Activated naive CD4-positive, alpha-beta T cell treated with anti-CD3 and anti-CD28 coated beads for 36 hours (primary cell): Measurements from ENCODE around the gene RIPK1. TPM values are rescaled to one million over a fixed set of nuclear protein-coding genes. Genes with fewer than 3 reads are reported as not detected.
"Not testable (repeated sequence)": the region's sequence is repeated elsewhere in the genome, so short reads cannot be mapped to it uniquely, and the experiment has no call there.

Experiments
- CTCF ChIA-PET: fragments of 350-600 bp; sonication (Branson Sonifier 250); formaldehyde crosslinking; loops from one replicate; lab custom pipeline; 2021; ENCODE audit warnings: antibody characterized with exemption; lab: Charles Lee
- DNase-seq: peaks from one replicate; pipeline ENCODE4 v3.0.0-alpha.2; 2020
- H3K27ac Mint-ChIP-seq: one replicate; pipeline ENCODE4 v1.8.0; 2021; ENCODE audit warnings: mild to moderate bottlenecking, mixed read lengths
- H3K27me3 Mint-ChIP-seq: one replicate; pipeline ENCODE4 v1.8.0; 2021; ENCODE audit warnings: low read depth, mixed read lengths
- H3K36me3 Mint-ChIP-seq: one replicate; pipeline ENCODE4 v1.8.0; 2021; ENCODE audit warnings: low read depth, mixed read lengths
- H3K4me1 Mint-ChIP-seq: one replicate; pipeline ENCODE4 v1.8.0; 2021; ENCODE audit warnings: low read depth, mixed read lengths
- H3K4me3 Mint-ChIP-seq: one replicate; pipeline ENCODE4 v1.8.0; 2021; ENCODE audit warnings: mild to moderate bottlenecking, moderate library complexity, mixed read lengths
- H3K9me3 Mint-ChIP-seq: one replicate; pipeline ENCODE4 v1.8.0; 2021; ENCODE audit warnings: mixed read lengths
- intact Hi-C: fragments of 100-400 bp; cut with micrococcal nuclease; formaldehyde crosslinking; loops from one replicate; pipeline ENCODE4 v1.15.1; 2023
- total RNA-seq, 2 experiments: library from RNA; stranded (reverse); gene quantifications; one replicate each; pipeline ENCODE4 v1.2.3, GENCODE V29; 2021

Gene RIPK1
- total RNA-seq, 2 experiments from 2014 or later: 8.8 to 10.1 TPM

GRCh38 chr6:3143158-3143557, 74.9 kb downstream of the RIPK1 start:
- Mint-ChIP-seq H3K27me3 (no peaks in the 10 kb centered on the region), H3K4me1 (peaks cover 6% of the 10 kb centered on the region), H3K36me3 (peaks cover 10% of the 10 kb centered on the region), H3K4me3 (no peak overlapping the region), H3K27ac (no peak overlapping the region), H3K9me3 (no peaks in the 10 kb centered on the region)
- no peak for DNase-seq
- CTCF ChIA-PET: interaction anchor here (1.1 to 1.2 kb wide), 2 partner anchors 14 to 109 kb away, joined by 3 to 5 read pairs; partner anchors contain the start of gene TUBB2A
- intact Hi-C loops: no loop called here

GRCh38 chr6:3144571-3144970, 76.3 kb downstream of the RIPK1 start:
- no peaks in the 10 kb centered on the region for H3K27me3 Mint-ChIP-seq
- no peak overlapping the region for H3K27ac Mint-ChIP-seq
- no peaks in the 10 kb centered on the region for H3K9me3 Mint-ChIP-seq
- CTCF ChIA-PET: interaction anchor here (0.6 kb wide), 1 partner anchor 56 kb away, joined by 6 read pairs; no protein-coding TSS in a partner anchor
- DNase-seq: no peak
- no peaks in the 10 kb centered on the region for H3K4me1 Mint-ChIP-seq
- no peak overlapping the region for H3K4me3 Mint-ChIP-seq
- intact Hi-C loops: no loop called here
- peaks cover 7% of the 10 kb centered on the region for H3K36me3 Mint-ChIP-seq

- Mint-ChIP-seq H3K4me3 (no peak overlapping the region), H3K36me3 (peaks cover 5% of the 10 kb centered on the region), H3K27ac (no peak overlapping the region), H3K27me3 (no peaks in the 10 kb centered on the region), H3K4me1 (no peaks in the 10 kb centered on the region), H3K9me3 (no peaks in the 10 kb centered on the region)
- no peak for DNase-seq
- intact Hi-C loops: no loop called here
- CTCF ChIA-PET: interaction anchor here (1.3 to 2.4 kb wide), 4 partner anchors 9 to 103 kb away, joined by 3 to 7 read pairs (median 5); partner anchors contain the start of gene TUBB2A
These were observed 79.8 kb downstream of the RIPK1 start for GRCh38 chr6:3147914-3148757.

GRCh38 chr6:3151691-3152090, 83.4 kb downstream of the RIPK1 start:
- CTCF ChIA-PET: no interaction called here
- intact Hi-C loops: no loop called here
- H3K27me3 Mint-ChIP-seq: peaks cover 6% of the 10 kb centered on the region
- no peak for DNase-seq
- H3K27ac Mint-ChIP-seq: no peak overlapping the region
- H3K4me1 Mint-ChIP-seq: peaks cover under 1% of the 10 kb centered on the region
- H3K9me3 Mint-ChIP-seq: no peaks in the 10 kb centered on the region
- H3K36me3 Mint-ChIP-seq: peaks cover 5% of the 10 kb centered on the region
- H3K4me3 Mint-ChIP-seq: no peak overlapping the region

- H3K9me3 Mint-ChIP-seq: no peaks in the 10 kb centered on the region
- peaks cover 3% of the 10 kb centered on the region for H3K4me1 Mint-ChIP-seq
- DNase-seq: no peak
- CTCF ChIA-PET: no interaction called here
- H3K4me3 Mint-ChIP-seq: no peak overlapping the region
- H3K27me3 Mint-ChIP-seq: peaks cover 9% of the 10 kb centered on the region
- intact Hi-C loops: no loop called here
- H3K27ac Mint-ChIP-seq: no peak overlapping the region
- H3K36me3 Mint-ChIP-seq: no peaks in the 10 kb centered on the region
These were observed 84.4 kb downstream of the RIPK1 start for GRCh38 chr6:3152689-3153088.

- CTCF ChIA-PET: interaction anchor here (1.2 kb wide), 1 partner anchor 96 kb away, joined by 3 read pairs; no protein-coding TSS in a partner anchor
- not testable (repeated sequence) for H3K36me3 Mint-ChIP-seq
These were observed 87.1 kb downstream of the RIPK1 start for GRCh38 chr6:3155416-3155815.

GRCh38 chr6:3156184-3157130, 88.2 kb downstream of the RIPK1 start:
- CTCF ChIA-PET: interaction anchor here (0.7 to 1.3 kb wide), 4 partner anchors 9 to 52 kb away, joined by 3 to 6 read pairs (median 4); no protein-coding TSS in a partner anchor
- Mint-ChIP-seq H3K27me3 (peaks cover 15% of the 10 kb centered on the region), H3K4me1 (peaks cover 16% of the 10 kb centered on the region), H3K4me3 (peak overlapping the region; percentile 74)
- peak; percentile 27 for DNase-seq
- H3K27ac Mint-ChIP-seq, H3K9me3 Mint-ChIP-seq, H3K36me3 Mint-ChIP-seq: not testable (repeated sequence)
- intact Hi-C loops: loop anchor here (1.0 kb wide), 3 partner anchors 53 to 157 kb away; partner anchors contain the start of gene NQO2

More at GRCh38 chr6:3155416-3155815, 87.1 kb downstream of the RIPK1 start:
- H3K9me3 Mint-ChIP-seq, intact Hi-C loops, H3K4me3 Mint-ChIP-seq, DNase-seq, H3K27ac Mint-ChIP-seq: not testable (repeated sequence)
- Mint-ChIP-seq H3K27me3 (peaks cover 13% of the 10 kb centered on the region), H3K4me1 (peaks cover 15% of the 10 kb centered on the region)

- peak; percentile 78 for DNase-seq
- H3K27ac Mint-ChIP-seq: no peak within 1 kb of the TSS
- H3K4me3 Mint-ChIP-seq: peak within 1 kb of the TSS; percentile 74
- peaks cover 2% of the 10 kb centered on the region for H3K9me3 Mint-ChIP-seq
- H3K4me1 Mint-ChIP-seq: peaks cover 18% of the 10 kb centered on the region
- H3K36me3 Mint-ChIP-seq: no peaks in the 10 kb centered on the region
- peaks cover 18% of the 10 kb centered on the region for H3K27me3 Mint-ChIP-seq
- intact Hi-C loops: loop anchor here (1.0 kb wide), 3 partner anchors 52 to 158 kb away; partner anchors contain the start of gene NQO2
- CTCF ChIA-PET: interaction anchor here (0.7 to 1.3 kb wide), 4 partner anchors 10 to 51 kb away, joined by 3 to 6 read pairs (median 4); no protein-coding TSS in a partner anchor
These were observed 89.0 kb downstream of the RIPK1 start, which contains the start of gene TUBB2A for GRCh38 chr6:3157131-3157933. Gene TUBB2A, minus strand, starts transcription at chr6:3157544. Its CDS starts 81 bp downstream, at chr6:3157463.

- DNase-seq: peak; percentile 61
- no peak overlapping the region for H3K4me3 Mint-ChIP-seq
These were observed 91.8 kb downstream of the RIPK1 start for GRCh38 chr6:3159805-3160781.

GRCh38 chr6:3162067-3162497, 93.8 kb downstream of the RIPK1 start:
- peaks cover 23% of the 10 kb centered on the region for H3K27me3 Mint-ChIP-seq
- peaks cover 2% of the 10 kb centered on the region for H3K9me3 Mint-ChIP-seq
- no peaks in the 10 kb centered on the region for H3K36me3 Mint-ChIP-seq
- peaks cover 24% of the 10 kb centered on the region for H3K4me1 Mint-ChIP-seq
- CTCF ChIA-PET: interaction anchor here (1.3 to 2.4 kb wide), 3 partner anchors 12 to 90 kb away, joined by 3 to 12 read pairs (median 8); no protein-coding TSS in a partner anchor
- DNase-seq: no peak
- intact Hi-C loops: loop anchor here (1.0 to 2.0 kb wide), 4 partner anchors 35 to 94 kb away; partner anchors contain the start of gene RIPK1
- no peak overlapping the region for H3K27ac Mint-ChIP-seq
- peak overlapping the region; percentile 8 for H3K4me3 Mint-ChIP-seq

More at GRCh38 chr6:3159805-3160781, 91.8 kb downstream of the RIPK1 start:
- H3K27me3 Mint-ChIP-seq: peaks cover 32% of the 10 kb centered on the region
- no peaks in the 10 kb centered on the region for H3K36me3 Mint-ChIP-seq
- peaks cover 27% of the 10 kb centered on the region for H3K4me1 Mint-ChIP-seq
- H3K9me3 Mint-ChIP-seq: peaks cover 2% of the 10 kb centered on the region
- H3K27ac Mint-ChIP-seq: no peak overlapping the region
- CTCF ChIA-PET: no interaction called here
- intact Hi-C loops: no loop called here
